HG02885 (cell line): ENCODE data around the gene MPRIP.

ENCODE experiments used
- ATAC-seq: cut with Tn5 transposase; IDR thresholded peaks from one replicate; pipeline ENCODE4 v1.9.1; 2021; ENCODE audit warnings: mild to moderate bottlenecking; ENCODE audit not compliant: unreplicated experiment, poor library complexity

The MPRIP gene

GRCh38 chr17:17217995-17218394, 175.7 kb downstream of the MPRIP start:
- ATAC-seq = no peak

GRCh38 chr17:17220529-17220928, 178.3 kb downstream of the MPRIP start:
- ATAC-seq = no peak

GRCh38 chr17:17221329-17221728, 179.1 kb downstream of the MPRIP start:
- no peak for ATAC-seq

- ATAC-seq = no peak
Observed at GRCh38 chr17:17223736-17224135, 181.5 kb downstream of the MPRIP start.

- no peak for ATAC-seq
Observed at GRCh38 chr17:17224137-17224536, 181.9 kb downstream of the MPRIP start.

- no peak for ATAC-seq
Observed at GRCh38 chr17:17225901-17226300, 183.6 kb downstream of the MPRIP start.

- ATAC-seq = no peak
Observed at GRCh38 chr17:17226451-17227265, 184.4 kb downstream of the MPRIP start.

- ATAC-seq = no peak
Observed at GRCh38 chr17:17227608-17228520, 185.6 kb downstream of the MPRIP start.

GRCh38 chr17:17228521-17229279, 186.4 kb downstream of the MPRIP start:
- ATAC-seq = no peak

GRCh38 chr17:17229416-17230384, 187.4 kb downstream of the MPRIP start:
- ATAC-seq = no peak

GRCh38 chr17:17231621-17232302, 189.5 kb downstream of the MPRIP start:
- ATAC-seq = no peak

- no peak for ATAC-seq
Observed at GRCh38 chr17:17232303-17232621, 190.0 kb downstream of the MPRIP start.

- ATAC-seq = no peak
Observed at GRCh38 chr17:17235212-17236174, 193.2 kb downstream of the MPRIP start.

GRCh38 chr17:17236295-17237025, 194.2 kb downstream of the MPRIP start:
- ATAC-seq = peak; percentile 27

GRCh38 chr17:17237026-17237799, 195.0 kb downstream of the MPRIP start, which contains the start of gene FLCN:
Gene FLCN, minus strand, starts transcription at chr17:17237168. Its CDS starts 9,031 bp downstream, at chr17:17228137.
- peak; percentile 90 for ATAC-seq

- no peak for ATAC-seq
Observed at GRCh38 chr17:17239832-17240231, 197.6 kb downstream of the MPRIP start.
